ENCODE measurements around the gene PPM1L.

PPM1L gene

DNA sequence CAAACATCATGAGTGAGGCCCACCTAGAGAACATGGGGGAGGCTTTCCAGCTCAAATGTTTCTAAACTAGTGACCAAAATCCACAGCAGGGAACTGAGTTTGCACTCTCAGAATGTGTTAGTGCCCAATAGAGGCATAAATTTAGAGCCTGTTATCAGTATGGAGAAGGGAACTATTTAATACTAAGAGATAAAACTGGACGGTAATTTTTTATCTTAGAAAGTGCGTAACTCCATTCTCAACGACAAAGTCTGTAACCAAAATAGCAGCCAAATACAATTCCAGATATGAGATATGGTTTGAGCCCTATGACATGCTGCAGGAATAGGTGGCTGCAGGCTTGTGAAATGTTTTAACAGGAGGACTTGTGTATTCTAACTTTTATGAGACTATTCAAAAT is 345.6 kb downstream of the PPM1L start:
- DNase-seq (ENCODE audit: low spot score), result no peak

DNA sequence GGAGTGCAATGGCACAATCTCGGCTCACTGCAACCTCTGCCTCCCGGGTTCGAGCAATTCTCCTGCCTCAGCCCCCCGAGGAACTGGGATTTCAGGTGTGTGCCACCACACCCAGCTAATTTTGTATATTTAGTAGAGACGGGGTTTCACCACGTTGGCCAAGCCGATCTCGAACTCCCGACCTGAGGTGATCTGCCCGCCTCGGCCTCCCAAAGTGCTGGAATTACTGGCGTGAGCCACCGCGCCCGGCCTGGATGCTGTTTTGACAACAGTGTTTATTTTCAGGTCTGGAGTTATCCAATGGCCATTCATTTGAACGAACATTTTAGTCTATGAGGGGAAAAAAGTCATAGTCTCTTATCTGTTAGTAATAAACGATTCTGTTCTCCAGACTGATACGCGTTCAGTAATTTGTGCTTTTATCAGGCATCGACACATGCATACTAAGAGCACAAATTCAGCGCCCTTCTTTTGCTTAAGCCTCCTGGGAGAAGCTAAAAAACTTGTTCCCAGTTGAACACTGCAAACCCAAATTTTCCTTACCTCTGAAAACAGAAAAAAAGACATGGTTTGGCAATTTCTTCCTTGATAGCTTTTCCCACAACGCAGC is 347.9 kb downstream of the PPM1L start:
- DNase-seq (ENCODE audit: low spot score), result no peak

DNA sequence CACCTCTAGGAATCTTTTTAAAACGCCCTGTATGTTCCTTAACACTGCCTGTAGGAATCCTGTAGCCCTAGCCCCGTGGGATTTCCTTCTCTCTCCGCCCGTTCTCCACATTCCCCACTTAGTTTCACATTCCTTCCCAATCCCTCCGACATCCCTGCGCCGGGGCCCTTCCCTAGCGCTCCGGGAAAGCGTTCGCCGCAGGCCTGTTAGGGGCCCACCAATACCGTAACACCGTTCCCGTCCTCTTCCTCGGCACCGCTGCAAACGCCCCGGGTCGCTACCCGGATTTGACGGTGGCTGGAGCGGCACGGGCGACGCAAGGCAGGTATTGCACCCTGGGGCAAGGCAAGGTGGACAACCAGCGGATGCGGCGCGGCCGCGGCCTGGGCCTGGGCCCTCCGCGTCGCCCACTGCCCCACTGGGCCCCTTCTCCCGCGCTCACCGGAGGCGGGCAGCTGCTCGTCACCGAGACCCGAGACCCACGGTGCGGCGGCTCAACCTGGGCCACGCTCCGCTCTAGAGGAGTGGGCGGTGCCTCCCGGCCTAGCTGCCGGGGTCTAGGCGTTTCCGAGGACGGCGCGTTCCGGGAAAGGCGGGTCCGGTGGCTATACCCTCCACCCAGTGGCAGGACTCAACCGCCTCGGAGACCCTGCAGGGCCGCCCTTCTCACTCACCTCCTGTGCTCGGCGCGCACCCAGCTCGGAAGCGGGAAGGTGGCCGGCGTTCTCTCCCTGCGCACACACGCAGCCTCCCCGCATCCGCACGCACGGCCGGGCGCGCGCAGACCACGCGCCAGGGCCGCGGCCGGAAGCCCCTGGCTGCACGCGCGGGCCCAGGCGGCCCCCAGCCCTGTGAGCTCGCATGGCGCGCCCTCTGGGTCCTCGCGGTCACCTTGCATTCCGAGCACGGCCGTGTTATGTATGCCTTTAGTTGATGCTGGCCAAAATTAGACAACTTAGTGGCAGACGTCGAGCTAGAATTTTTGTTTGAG is 348.8 kb downstream of the PPM1L start, which contains the start of gene B3GALNT1:
TSS of gene B3GALNT1 (minus strand) at position 789 of the 991 bp plus-strand sequence. CDS start 18,595 bp downstream, outside the sequence.
- peak; percentile 52 for DNase-seq (ENCODE audit: low spot score)

DNA sequence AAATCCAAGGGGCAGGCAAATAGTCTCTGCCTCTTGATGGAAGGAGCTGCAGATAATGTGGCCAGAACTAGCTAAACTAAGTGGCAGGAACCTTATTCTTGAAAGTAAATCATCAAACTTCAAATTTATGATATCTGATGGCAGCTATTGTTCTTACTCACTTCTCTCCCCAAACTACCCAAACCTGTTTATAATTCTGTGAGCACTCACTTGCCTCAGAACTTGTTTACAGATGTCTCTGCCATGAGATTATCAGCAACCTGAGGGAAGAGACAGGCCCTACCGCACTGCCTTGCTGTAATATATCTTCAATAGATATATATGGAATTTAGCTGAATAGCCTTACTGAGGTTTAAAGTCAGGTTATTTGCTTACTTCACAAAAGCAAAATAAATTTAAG is 351.3 kb downstream of the PPM1L start:
- DNase-seq (ENCODE audit: low spot score), result no peak

GRCh38 chr3:161108840-161109239 is 352.8 kb downstream of the PPM1L start:
- no peak for DNase-seq (ENCODE audit: low spot score)

DNA sequence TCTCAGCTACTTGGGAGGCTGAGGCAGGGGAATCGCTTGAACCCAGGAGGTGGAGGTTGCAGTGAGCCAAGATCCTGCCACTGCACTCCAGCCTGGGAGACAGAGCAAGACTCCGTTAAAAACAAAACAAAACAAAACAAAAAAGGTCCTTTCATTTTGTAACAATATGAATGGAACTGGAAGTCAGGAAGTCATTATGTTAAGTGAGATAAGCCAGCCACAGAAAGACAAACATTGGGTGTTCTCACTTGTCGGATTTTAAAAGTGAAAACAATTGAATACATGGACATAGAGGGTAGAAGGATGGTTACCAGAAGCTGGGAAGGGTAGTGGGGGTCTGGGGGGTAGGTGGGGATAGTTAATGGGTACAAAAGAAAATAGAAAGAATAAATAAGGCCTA is 361.6 kb downstream of the PPM1L start:
- no peak for DNase-seq (ENCODE audit: low spot score)

DNA sequence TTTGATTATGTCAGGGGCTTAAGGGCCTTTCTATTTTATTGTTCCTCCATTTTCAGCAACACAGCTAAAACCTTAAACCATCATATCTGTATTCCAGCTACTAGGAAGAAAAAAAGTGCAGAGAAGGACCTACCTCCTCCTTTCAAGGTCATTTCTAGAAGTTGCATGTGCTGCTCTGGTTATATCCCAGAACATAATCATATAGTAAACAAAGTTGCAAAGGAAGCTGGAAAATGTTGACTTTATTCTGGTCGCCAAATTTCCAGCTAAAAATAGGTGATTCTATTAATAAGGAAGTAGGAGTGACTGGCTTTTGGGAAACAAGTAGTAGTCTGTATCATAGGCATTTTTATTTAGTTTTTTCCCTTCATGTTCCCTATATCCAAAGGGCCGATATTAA is 370.5 kb downstream of the PPM1L start:
- no peak for DNase-seq (ENCODE audit: low spot score)

Data from cerebellar cortex (tissue), 1 donor.